Measurements from ENCODE around the gene MED16. TPM values are rescaled to one million over a fixed set of nuclear protein-coding genes. Genes with fewer than 3 reads are reported as not detected.

Gene MED16
- total and polyA plus RNA-seq, 2 of the 13 experiments (the other 11 are each of a cell fraction or from before 2014, with no cell fraction given), result 13.3 to 14.8 TPM

- intact Hi-C loops (cut with micrococcal nuclease; ENCODE audit: unreplicated experiment), result no loop called here
- Histone ChIP-seq H3K27me3 (ENCODE audit: control insufficient read depth in 1 of 2, insufficient read depth in 2 of 2, low read length in 2 of 2) (no peaks in the 10 kb centered on the region), H3K9ac (ENCODE audit: insufficient read depth, low read depth, low read length) (no peak overlapping the region), H3K36me3 (replicated peaks in 1 of 2; ENCODE audit: control insufficient read depth in 1 of 2, insufficient read depth in 2 of 2, low read length in 2 of 2) (peaks cover 4 to 6% of the 10 kb centered on the region in 2 experiments; a peak in 3 of 5 replicates), H3K27ac (ENCODE audit: extremely low read length, insufficient read depth, low read length) (no peak overlapping the region), H4K20me1 (ENCODE audit: insufficient read depth, low read length) (no peaks in the 10 kb centered on the region; the same call in 1 of the 2 replicates), H3K79me2 (ENCODE audit: insufficient read depth, low read length) (peaks cover 4% of the 10 kb centered on the region), H3K4me1 (ENCODE audit: insufficient read depth, low read length) (peaks cover 10% of the 10 kb centered on the region), H2AFZ (ENCODE audit: low read length) (no peak overlapping the region), H3K4me3 (replicated peaks in 1 of 3; ENCODE audit: insufficient read depth in 1 of 3, low read depth in 2 of 3, low read length in 3 of 3) (no peak overlapping the region), H3K9me3 (ENCODE audit: low read length) (no peaks in the 10 kb centered on the region), H3K4me2 (ENCODE audit: low read depth, low read length) (no peak overlapping the region)
- FAIRE-seq (no peak), ATAC-seq (no peak), DNase-seq (ENCODE audit: low spot score) (no peak)
- in situ Hi-C loops (cut with HindIII; ENCODE audit: extremely low pct_ligation_motif_present, low pct_unique_long_range_greater_than_20kb), result no loop called here
- POLR2A ChIA-PET, result interaction anchor here (0.8 kb wide), 1 partner anchor 12 kb away, joined by 3 read pairs; the partner anchor contains the start of gene MED16
- BruUV-seq (replicated peaks), result no TSS peak
- CTCF ChIA-PET (ENCODE audit: low intra/inter-chr PET ratio, low total read pairs), result no interaction called here
- TF ChIP-seq ZNF281 (CRISPR knock-in tag; IDR thresholded peaks at IDR 0.05; ENCODE audit: borderline replicate concordance) (no peak), ZNF770 (CRISPR knock-in tag; IDR thresholded peaks at IDR 0.05) (peak; percentile 65; the same call in 1 of the 2 replicates)
- 96% methylated on average over 8 of the region's 8 CpGs for WGBS (ENCODE audit: low lambda C conversion rate)
These were observed 11.6 kb upstream of the MED16 start for GRCh38 chr19:904545-904944.
